Islet of Langerhans (tissue), 1 donor: ENCODE data around the gene HEATR3.

ENCODE experiments used
- FAIRE-seq: peaks from one replicate; lab custom pipeline; 2011; peaks lifted over from hg19 to GRCh38; lab: Jason Lieb, UNC

HEATR3 gene

GRCh38 chr16:50065624-50066481, at the start of gene HEATR3:
Gene HEATR3, plus strand, starts transcription at chr16:50065970. Its CDS starts 162 bp downstream, at chr16:50066132.
- FAIRE-seq = no peak

GRCh38 chr16:50017553-50017952, 48.2 kb upstream of the HEATR3 start:
- FAIRE-seq = no peak

- FAIRE-seq = no peak
Measured at GRCh38 chr16:50021544-50021943, 44.2 kb upstream of the HEATR3 start.

- no peak for FAIRE-seq
Measured at GRCh38 chr16:50023641-50024040, 42.1 kb upstream of the HEATR3 start.

- no peak for FAIRE-seq
Measured at GRCh38 chr16:50024207-50024606, 41.6 kb upstream of the HEATR3 start.

- no peak for FAIRE-seq
Measured at GRCh38 chr16:50024684-50025536, 40.9 kb upstream of the HEATR3 start, which contains the start of gene CNEP1R1. Gene CNEP1R1, plus strand, starts transcription at chr16:50025225. Its CDS starts 91 bp downstream, at chr16:50025316.

- FAIRE-seq = no peak
Measured at GRCh38 chr16:50025537-50025931, 40.2 kb upstream of the HEATR3 start.

- FAIRE-seq = no peak
Measured at GRCh38 chr16:50027829-50028228, 37.9 kb upstream of the HEATR3 start.

- no peak for FAIRE-seq
Measured at GRCh38 chr16:50035468-50035992, 30.2 kb upstream of the HEATR3 start.

- FAIRE-seq = no peak
Measured at GRCh38 chr16:50036426-50036825, 29.3 kb upstream of the HEATR3 start.

- FAIRE-seq = no peak
Measured at GRCh38 chr16:50037662-50038220, 28.0 kb upstream of the HEATR3 start.

GRCh38 chr16:50038286-50038685, 27.5 kb upstream of the HEATR3 start:
- FAIRE-seq = no peak

- no peak for FAIRE-seq
Measured at GRCh38 chr16:50038756-50039529, 26.8 kb upstream of the HEATR3 start.

- FAIRE-seq = no peak
Measured at GRCh38 chr16:50040018-50040417, 25.8 kb upstream of the HEATR3 start.

- FAIRE-seq = no peak
Measured at GRCh38 chr16:50040710-50041109, 25.1 kb upstream of the HEATR3 start.

- FAIRE-seq = no peak
Measured at GRCh38 chr16:50043358-50043757, 22.4 kb upstream of the HEATR3 start.

- FAIRE-seq = no peak
Measured at GRCh38 chr16:50045412-50045811, 20.4 kb upstream of the HEATR3 start.

- no peak for FAIRE-seq
Measured at GRCh38 chr16:50046853-50047252, 18.9 kb upstream of the HEATR3 start.

GRCh38 chr16:50047864-50048263, 17.9 kb upstream of the HEATR3 start:
- FAIRE-seq = no peak

- no peak for FAIRE-seq
Measured at GRCh38 chr16:50050802-50051201, 15.0 kb upstream of the HEATR3 start.

- no peak for FAIRE-seq
Measured at GRCh38 chr16:50056226-50056625, 9.5 kb upstream of the HEATR3 start.
